GM10248 (cell line): Measurements from ENCODE around the gene CSNK1G1.

Experiments used
- CTCF ChIA-PET: fragments of 300-600 bp; sonication (Branson Sonifier 250); formaldehyde crosslinking; extraction: SDS; loops from one replicate; lab custom pipeline; 2021; ENCODE audit warnings: antibody characterized with exemption; lab: Yijun Ruan, JAX
- POLR2A ChIA-PET: fragments of 350-650 bp; sonication (Branson Sonifier 250); formaldehyde crosslinking; extraction: SDS; loops from one replicate; lab custom pipeline; 2020; ENCODE audit warnings: antibody characterized with exemption; lab: Yijun Ruan, JAX
- DNase-seq: peaks from one replicate; pipeline ENCODE4 v3.0.0; 2012; ENCODE audit errors: extremely low spot score
- TF ChIP-seq, protein P1 (sequence below): IDR thresholded peaks from 2 replicates; pipeline ENCODE4 v1.5.1; 2012; ENCODE audit warnings: mild to moderate bottlenecking, low read depth; ENCODE audit errors: extremely low read depth, missing control alignments, control extremely low read depth

Gene CSNK1G1

DNA sequence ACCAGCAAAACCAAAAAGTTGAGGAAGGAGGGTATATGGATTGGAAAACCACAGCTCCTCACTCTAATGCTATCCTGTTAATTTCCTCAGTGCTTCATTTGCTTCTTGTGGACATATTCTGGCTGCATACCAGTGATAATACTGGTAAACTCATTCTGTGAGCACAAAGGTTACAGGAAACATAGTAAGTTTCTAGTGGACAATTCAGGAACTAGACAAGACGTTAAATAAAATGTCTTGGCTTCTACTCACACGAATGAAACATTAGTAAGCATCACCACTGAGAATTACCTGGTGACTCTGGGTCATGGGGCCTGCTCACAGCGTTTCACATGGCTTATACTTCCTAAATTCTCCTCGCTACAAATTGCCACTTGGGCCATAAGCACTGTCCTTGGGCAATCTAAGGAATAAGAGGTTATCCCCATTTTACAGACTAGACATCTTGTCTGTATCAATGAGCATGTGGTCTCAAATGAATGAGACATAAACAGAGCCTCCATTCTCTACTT is 173.1 kb downstream of the CSNK1G1 start:
- TF ChIP-seq, protein P1, sequence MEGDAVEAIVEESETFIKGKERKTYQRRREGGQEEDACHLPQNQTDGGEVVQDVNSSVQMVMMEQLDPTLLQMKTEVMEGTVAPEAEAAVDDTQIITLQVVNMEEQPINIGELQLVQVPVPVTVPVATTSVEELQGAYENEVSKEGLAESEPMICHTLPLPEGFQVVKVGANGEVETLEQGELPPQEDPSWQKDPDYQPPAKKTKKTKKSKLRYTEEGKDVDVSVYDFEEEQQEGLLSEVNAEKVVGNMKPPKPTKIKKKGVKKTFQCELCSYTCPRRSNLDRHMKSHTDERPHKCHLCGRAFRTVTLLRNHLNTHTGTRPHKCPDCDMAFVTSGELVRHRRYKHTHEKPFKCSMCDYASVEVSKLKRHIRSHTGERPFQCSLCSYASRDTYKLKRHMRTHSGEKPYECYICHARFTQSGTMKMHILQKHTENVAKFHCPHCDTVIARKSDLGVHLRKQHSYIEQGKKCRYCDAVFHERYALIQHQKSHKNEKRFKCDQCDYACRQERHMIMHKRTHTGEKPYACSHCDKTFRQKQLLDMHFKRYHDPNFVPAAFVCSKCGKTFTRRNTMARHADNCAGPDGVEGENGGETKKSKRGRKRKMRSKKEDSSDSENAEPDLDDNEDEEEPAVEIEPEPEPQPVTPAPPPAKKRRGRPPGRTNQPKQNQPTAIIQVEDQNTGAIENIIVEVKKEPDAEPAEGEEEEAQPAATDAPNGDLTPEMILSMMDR, result no peak
- CTCF ChIA-PET, result no interaction called here
- POLR2A ChIA-PET, result no interaction called here
- DNase-seq, result no peak

DNA sequence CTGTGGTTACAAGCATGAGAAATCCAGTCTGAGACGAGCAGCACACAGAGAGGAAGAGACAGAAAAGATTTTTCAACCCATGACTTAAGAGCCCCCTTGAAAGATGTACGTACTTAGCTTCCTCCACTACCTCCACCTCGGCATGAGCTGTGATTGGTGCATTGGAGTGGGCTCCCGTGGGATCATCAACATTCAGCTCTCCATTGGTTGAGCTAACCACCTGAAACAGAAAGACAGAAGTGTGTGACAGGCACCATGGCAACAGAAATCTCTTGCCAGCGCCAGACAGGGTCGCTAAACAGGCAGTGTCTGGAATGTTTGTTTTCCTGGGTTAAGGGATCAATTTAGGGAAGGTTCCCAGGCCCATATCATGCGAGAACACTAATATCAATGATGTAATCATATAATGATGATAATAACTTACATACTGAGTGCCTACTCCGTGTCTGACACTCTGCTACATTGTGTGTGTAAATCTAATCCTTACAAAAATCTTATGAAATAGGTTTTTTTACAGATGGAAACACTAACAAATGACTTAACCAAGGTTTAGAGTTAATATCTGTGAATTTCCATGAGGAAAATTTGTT is 175.6 kb downstream of the CSNK1G1 start:
- DNase-seq, result peak; percentile 54
- POLR2A ChIA-PET, result no interaction called here
- TF ChIP-seq, protein P1, result no peak
- CTCF ChIA-PET, result interaction anchor here (0.9 to 2.4 kb wide), 4 partner anchors 9 to 64 kb away, joined by 3 to 7 read pairs (median 6); partner anchors contain the start of gene PPIB

DNA sequence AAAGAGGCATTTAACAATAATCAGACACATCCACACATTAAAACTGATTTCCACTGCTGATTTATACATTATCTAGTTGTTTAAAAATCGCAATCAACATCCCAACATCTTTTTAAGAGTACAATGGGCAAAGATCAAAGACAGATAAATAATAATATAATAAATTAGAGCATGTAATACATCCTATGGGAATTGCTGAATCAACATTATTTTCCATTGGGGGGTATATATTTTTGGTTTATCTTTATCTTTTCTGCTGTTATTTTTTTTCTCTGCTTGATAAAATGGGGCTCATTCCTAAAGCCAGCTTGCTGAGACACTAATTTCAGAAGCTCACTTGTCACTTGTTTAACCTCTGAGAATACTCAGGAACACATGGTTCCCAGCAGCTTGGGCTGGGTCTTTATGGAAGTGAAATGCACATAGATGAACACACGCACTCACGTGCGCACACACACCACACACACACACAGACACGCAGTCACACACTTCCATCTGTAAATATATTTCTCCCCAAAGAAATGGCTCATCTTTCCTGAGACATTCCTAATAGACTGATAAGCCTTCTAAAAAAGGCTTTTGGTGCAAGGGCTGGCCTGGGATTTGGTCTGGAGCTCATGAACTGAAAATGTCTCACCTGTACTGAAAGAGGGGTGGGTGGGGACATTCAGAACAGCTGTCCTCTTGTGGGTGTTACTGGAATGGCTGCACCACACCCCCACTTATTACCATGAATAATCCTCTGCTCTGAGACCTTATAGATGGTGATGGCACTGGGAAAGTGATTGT is 189.7 kb downstream of the CSNK1G1 start:
- ChIA-PET POLR2A (no interaction called here), CTCF (interaction anchor here (1.0 to 3.2 kb wide), 2 partner anchors 10 to 13 kb away, joined by 3 to 12 read pairs; no protein-coding TSS in a partner anchor)
- TF ChIP-seq, protein P1, result no peak
- no peak for DNase-seq

DNA sequence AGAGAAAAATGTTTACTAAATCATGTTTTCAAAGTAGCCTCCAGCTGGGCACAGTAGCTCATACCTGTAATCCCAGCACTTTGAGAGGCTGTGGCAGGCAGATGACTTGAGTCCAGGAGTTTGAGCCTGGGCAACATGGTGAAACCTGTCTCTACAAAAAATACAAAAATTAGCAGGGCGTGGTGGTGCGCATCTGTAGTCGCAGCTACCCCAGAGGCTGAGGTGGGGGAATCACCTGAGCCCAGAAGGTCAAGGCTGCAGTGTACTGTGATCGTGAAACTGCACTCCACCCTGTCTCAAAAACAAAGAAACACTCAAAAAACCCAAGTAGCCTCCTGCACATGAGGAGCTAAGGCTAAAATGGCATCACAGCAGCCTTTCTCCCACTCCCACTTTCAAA is 191.5 kb downstream of the CSNK1G1 start:
- ChIA-PET POLR2A (no interaction called here), CTCF (interaction anchor here (1.5 to 5.3 kb wide), 3 partner anchors 12 to 46 kb away, joined by 3 to 44 read pairs (median 15); partner anchors contain the start of gene SNX22)
- TF ChIP-seq, protein P1, result no peak
- no peak for DNase-seq

DNA sequence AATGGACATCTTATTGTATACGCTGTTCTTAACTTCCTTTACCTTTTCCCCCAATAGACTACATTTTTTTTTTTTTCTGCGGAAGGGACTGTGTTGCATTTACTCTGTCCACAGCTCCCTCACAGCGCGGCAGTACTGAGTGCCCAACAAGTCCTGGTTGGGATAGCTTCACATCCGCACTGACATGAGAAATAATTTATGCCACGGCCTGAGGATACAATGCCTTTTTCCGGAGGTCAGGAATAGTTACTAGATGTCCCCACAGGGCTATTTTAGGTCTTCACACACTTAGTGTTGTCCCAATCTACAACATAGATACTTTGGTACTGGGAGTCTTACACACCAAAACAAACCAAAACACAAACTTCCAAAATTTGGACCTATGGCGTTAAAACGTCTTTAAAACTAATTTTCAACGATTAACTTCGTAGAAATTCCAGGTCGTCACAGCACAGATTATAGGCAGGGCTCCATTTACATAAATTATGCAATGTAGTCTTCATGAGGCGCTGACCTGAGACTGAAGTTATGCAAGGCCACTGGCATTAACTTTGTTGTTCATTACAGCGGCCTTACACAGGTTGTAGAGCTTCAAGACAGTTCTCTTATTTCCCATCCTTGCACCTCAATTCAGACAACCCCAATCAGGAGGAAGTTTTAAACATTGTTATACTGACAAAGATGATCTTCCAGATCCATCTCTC is 192.2 kb downstream of the CSNK1G1 start:
- TF ChIP-seq, protein P1, result no peak
- DNase-seq, result no peak
- CTCF ChIA-PET, result interaction anchor here (0.9 to 5.3 kb wide), 12 partner anchors 9 to 490 kb away, joined by 3 to 44 read pairs (median 3); partner anchors contain the start of gene SNX22
- POLR2A ChIA-PET, result interaction anchor here (0.6 to 0.7 kb wide), 4 partner anchors 17 to 1353 kb away, joined by 3 to 9 read pairs (median 3); no protein-coding TSS in a partner anchor
